BE2C (cell line): ENCODE results near the gene TBC1D22A.
A peak's percentile ranks its signal among the peaks of the same experiment; 100 is the strongest.

ENCODE experiments used
- DNase-seq: peaks from one replicate; pipeline ENCODE4 v3.0.0-alpha.2; 2020
- H3K27me3 ChIP-seq: fragments of 250-450 bp; sonication (Bioruptor Pico); 2 replicates; pipeline ENCODE4 v1.5.1; 2020; ENCODE audit warnings: mild to moderate bottlenecking
- H3K36me3 ChIP-seq: fragments of 250-450 bp; sonication (Bioruptor Pico); 2 replicates; pipeline ENCODE4 v1.5.1; 2020; ENCODE audit warnings: mild to moderate bottlenecking
- H3K4me1 ChIP-seq: fragments of 250-450 bp; sonication (Bioruptor Pico); 2 replicates; pipeline ENCODE4 v1.5.1; 2020
- H3K4me3 ChIP-seq: 2 replicates; pipeline ENCODE4 v1.5.1; 2011; ENCODE audit warnings: low read depth, low read length
- H3K9me3 ChIP-seq: fragments of 250-450 bp; sonication (Bioruptor Pico); 2 replicates; pipeline ENCODE4 v1.5.1; 2020
- TF ChIP-seq, protein P1 (sequence below): IDR thresholded peaks from 2 replicates; pipeline ENCODE4 v1.5.1; 2012; ENCODE audit warnings: mild to moderate bottlenecking, low read depth, low read length

TBC1D22A gene

DNA sequence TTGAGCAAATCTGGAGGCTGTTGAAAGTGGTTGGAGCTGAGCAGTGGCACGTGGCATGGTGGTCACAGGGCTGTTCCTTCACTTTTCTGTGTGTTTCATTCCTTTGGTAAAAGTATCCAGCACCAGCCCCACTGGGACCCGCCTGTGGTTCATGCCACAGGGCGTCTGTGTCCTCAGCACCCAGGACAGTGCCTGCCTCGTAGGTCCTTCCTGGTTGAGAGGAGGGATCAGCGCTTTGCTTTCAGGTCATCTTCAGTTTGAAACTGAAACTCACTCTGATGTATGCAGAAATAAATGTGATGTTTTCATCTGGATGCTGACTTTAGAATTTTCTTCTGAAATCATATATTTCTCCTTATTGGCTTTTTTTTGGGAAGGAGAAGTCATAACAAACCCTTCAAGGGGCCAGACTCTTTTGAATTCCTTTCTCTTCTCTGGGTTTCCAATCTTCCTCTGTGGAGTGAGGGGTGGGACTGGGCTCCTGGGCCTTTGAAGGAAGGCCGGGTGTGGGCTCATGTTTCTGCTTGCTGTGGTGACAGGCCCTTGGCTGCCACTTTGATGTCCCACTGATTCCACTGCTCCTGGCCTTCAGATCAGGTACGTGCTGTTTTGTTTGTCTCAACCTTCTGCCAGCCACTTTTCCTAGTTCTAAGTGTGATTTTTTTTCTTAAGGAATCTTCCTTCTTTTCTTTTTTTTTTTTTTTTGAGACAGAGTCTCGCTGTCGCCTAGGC, 26.2 kb downstream of the TBC1D22A start:
- DNase-seq, result no peak
- TF ChIP-seq, protein P1, sequence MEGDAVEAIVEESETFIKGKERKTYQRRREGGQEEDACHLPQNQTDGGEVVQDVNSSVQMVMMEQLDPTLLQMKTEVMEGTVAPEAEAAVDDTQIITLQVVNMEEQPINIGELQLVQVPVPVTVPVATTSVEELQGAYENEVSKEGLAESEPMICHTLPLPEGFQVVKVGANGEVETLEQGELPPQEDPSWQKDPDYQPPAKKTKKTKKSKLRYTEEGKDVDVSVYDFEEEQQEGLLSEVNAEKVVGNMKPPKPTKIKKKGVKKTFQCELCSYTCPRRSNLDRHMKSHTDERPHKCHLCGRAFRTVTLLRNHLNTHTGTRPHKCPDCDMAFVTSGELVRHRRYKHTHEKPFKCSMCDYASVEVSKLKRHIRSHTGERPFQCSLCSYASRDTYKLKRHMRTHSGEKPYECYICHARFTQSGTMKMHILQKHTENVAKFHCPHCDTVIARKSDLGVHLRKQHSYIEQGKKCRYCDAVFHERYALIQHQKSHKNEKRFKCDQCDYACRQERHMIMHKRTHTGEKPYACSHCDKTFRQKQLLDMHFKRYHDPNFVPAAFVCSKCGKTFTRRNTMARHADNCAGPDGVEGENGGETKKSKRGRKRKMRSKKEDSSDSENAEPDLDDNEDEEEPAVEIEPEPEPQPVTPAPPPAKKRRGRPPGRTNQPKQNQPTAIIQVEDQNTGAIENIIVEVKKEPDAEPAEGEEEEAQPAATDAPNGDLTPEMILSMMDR, result no peak
- Histone ChIP-seq H3K36me3 (peaks cover 9% of the 10 kb centered on the region; the same call in 1 of the 2 replicates), H3K9me3 (no peaks in the 10 kb centered on the region), H3K4me3 (no peak overlapping the region), H3K4me1 (no peaks in the 10 kb centered on the region; the same call in 1 of the 2 replicates), H3K27me3 (no peaks in the 10 kb centered on the region)

DNA sequence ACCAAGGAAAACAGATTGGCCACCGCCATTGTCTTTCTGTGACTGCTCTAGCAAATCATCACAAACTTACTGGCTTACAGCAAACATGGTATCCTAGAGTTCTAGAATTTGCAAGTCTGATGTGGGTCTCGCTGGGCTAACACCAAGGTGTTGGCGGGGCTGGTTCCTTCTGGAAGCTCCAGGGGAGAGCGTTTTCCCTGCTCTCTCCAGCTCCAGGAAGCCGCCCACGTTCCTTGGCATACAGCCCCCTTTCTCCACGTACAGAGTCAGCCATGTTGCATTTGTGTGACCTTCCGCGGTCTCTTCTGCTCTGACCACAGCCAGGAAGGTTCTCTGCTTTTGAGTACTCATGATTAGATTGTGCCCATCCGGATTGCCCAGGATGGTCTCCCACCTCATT, 27.5 kb downstream of the TBC1D22A start:
- H3K4me1 ChIP-seq, result no peaks in the 10 kb centered on the region; the same call in 1 of the 2 replicates
- TF ChIP-seq, protein P1, result no peak

DNA sequence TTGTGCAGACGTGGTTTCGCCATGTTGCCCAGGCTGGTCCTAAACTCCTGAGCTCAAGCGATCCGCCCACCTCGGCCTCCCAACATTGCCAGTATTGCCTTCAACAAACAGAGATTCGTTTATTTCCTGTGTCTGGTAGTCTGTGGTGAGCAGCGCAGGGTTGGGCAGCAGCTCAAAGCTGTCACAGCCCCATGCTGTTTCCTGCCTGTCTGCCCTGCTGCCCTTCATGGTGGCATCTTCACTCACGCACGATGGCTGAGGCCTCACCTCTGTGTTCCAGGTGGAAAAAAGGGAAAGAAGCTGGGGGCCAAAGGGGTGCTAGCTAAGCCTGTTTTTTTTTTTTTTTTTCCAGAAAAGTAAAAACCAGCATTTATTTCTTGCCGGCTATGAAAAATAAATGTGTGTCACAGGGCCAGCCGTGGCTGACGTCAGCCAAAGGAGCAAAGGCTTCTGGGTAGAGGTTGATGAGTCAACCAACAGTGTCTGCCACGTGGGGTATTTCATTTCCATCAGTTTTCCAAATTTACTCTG, 28.8 kb downstream of the TBC1D22A start:
- Histone ChIP-seq H3K4me3 (no peak overlapping the region), H3K9me3 (no peaks in the 10 kb centered on the region), H3K4me1 (no peaks in the 10 kb centered on the region; the same call in 1 of the 2 replicates), H3K36me3 (peaks cover 13% of the 10 kb centered on the region; the same call in 1 of the 2 replicates), H3K27me3 (no peaks in the 10 kb centered on the region)
- TF ChIP-seq, protein P1, result no peak
- DNase-seq, result peak; percentile 37

More for the DNA sequence above, 27.5 kb downstream of the TBC1D22A start:
- H3K9me3 ChIP-seq, result no peaks in the 10 kb centered on the region
- no peaks in the 10 kb centered on the region for H3K27me3 ChIP-seq
- H3K4me3 ChIP-seq, result no peak overlapping the region
- no peak for DNase-seq
- H3K36me3 ChIP-seq, result peaks cover 13% of the 10 kb centered on the region; the same call in 1 of the 2 replicates

DNA sequence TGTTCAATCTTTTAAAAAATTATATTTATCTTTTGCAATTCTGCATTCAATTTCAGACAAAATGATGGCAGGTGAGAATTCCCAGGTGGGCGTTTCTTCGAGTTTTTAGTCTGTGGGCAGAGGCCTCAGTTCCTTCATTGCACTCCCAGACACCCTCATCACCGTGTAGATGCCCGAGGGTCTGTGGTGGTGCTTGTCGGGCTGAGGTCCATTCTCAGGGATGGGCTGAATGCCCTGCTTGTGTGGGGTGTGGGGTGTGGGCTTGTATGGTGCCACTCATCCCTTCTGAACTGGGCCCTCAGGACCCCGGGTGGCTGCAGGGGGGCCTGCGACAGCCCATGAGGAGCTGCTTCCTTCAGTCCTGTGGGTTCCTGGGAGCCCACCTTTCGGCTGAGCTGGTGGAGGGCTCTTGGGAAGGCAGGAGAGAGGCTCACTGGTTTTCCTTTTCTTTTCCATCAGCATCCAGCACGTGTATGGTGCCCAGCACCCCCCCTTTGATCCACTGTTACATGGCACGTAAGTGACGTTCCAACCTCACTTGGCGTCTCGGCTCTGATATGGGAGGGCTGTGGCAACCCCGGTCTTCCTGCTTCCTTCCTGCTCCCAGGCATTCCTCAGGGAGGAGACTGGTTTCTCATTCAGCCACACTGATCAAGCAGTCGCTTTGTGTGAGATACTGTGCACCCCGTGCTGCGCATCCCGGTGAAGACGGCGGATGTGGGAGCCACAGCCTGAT, 29.8 kb downstream of the TBC1D22A start:
- no peak for DNase-seq
- Histone ChIP-seq H3K9me3 (no peaks in the 10 kb centered on the region), H3K27me3 (no peaks in the 10 kb centered on the region), H3K4me1 (no peaks in the 10 kb centered on the region; the same call in 1 of the 2 replicates), H3K4me3 (no peak overlapping the region), H3K36me3 (peaks cover 13% of the 10 kb centered on the region; the same call in 1 of the 2 replicates)
- TF ChIP-seq, protein P1, result no peak

DNA sequence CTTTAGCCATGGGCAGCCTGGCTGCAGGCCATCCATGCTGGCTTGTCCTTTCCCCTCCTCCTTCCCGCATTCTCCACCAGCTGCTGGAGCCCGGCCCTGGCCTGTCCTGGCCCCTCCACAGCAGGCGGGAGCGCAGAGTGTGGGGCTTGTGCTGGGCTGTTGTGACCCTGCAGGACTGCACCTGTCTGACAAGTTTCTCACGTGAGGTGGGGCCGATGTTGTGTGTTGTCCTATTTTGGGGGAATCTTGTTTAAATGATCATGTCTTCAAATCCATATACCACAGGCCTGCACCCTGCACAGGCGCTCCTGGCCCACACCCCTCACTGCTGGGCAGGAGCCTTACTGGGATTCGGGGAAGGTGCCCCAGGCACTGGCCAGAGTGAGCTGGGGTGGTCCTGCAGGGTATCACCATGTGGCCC, 30.4 kb downstream of the TBC1D22A start:
- TF ChIP-seq, protein P1, result no peak
- no peaks in the 10 kb centered on the region; the same call in 1 of the 2 replicates for H3K4me1 ChIP-seq
- H3K9me3 ChIP-seq, result no peaks in the 10 kb centered on the region
- H3K27me3 ChIP-seq, result no peaks in the 10 kb centered on the region
- no peak for DNase-seq
- no peak overlapping the region for H3K4me3 ChIP-seq
- H3K36me3 ChIP-seq, result peaks cover 13% of the 10 kb centered on the region; the same call in 1 of the 2 replicates
